Measurements from ENCODE around the gene THRB. TPM values are rescaled to one million over a fixed set of nuclear protein-coding genes. Genes with fewer than 3 reads are reported as not detected.

Gene THRB
- total RNA-seq, 1 donor from 2014 or later: 3.1 TPM

- Histone ChIP-seq H3K4me3 (ENCODE audit: low read depth, low read length) (no peak overlapping the region), H3K36me3 (ENCODE audit: control insufficient read depth, insufficient read depth, low read length) (no peaks in the 10 kb centered on the region), H3K27me3 (ENCODE audit: control insufficient read depth, insufficient read depth, low read length) (no peaks in the 10 kb centered on the region)
- no peak for TF ChIP-seq CTCF (IDR thresholded peaks at IDR 0.05; ENCODE audit: insufficient read depth, low read length, poor library complexity, severe bottlenecking)
- DNase-seq (ENCODE audit: low read depth): no peak
Measured at GRCh38 chr3:24440760-24441464, 53.7 kb downstream of the THRB start.

- H3K4me3 ChIP-seq (ENCODE audit: low read depth, low read length): no peak overlapping the region
- DNase-seq (ENCODE audit: low read depth): no peak
- H3K36me3 ChIP-seq (ENCODE audit: control insufficient read depth, insufficient read depth, low read length): no peaks in the 10 kb centered on the region
- H3K27me3 ChIP-seq (ENCODE audit: control insufficient read depth, insufficient read depth, low read length): no peaks in the 10 kb centered on the region
- no peak for TF ChIP-seq CTCF (IDR thresholded peaks at IDR 0.05; ENCODE audit: insufficient read depth, low read length, poor library complexity, severe bottlenecking)
Measured at GRCh38 chr3:24439021-24439420, 55.6 kb downstream of the THRB start.

- Histone ChIP-seq H3K36me3 (ENCODE audit: control insufficient read depth, insufficient read depth, low read length) (no peaks in the 10 kb centered on the region), H3K27me3 (ENCODE audit: control insufficient read depth, insufficient read depth, low read length) (no peaks in the 10 kb centered on the region), H3K4me3 (ENCODE audit: low read depth, low read length) (no peak overlapping the region)
- no peak for TF ChIP-seq CTCF (IDR thresholded peaks at IDR 0.05; ENCODE audit: insufficient read depth, low read length, poor library complexity, severe bottlenecking)
- no peak for DNase-seq (ENCODE audit: low read depth)
Measured at GRCh38 chr3:24437326-24437725, 57.3 kb downstream of the THRB start.

- no peak for DNase-seq (ENCODE audit: low read depth)
- Histone ChIP-seq H3K4me3 (ENCODE audit: low read depth, low read length) (no peak overlapping the region), H3K36me3 (ENCODE audit: control insufficient read depth, insufficient read depth, low read length) (no peaks in the 10 kb centered on the region), H3K27me3 (ENCODE audit: control insufficient read depth, insufficient read depth, low read length) (no peaks in the 10 kb centered on the region)
- no peak for TF ChIP-seq CTCF (IDR thresholded peaks at IDR 0.05; ENCODE audit: insufficient read depth, low read length, poor library complexity, severe bottlenecking)
Measured at GRCh38 chr3:24435584-24435983, 59.1 kb downstream of the THRB start.

- no peaks in the 10 kb centered on the region for H3K27me3 ChIP-seq (ENCODE audit: control insufficient read depth, insufficient read depth, low read length)
- no peaks in the 10 kb centered on the region for H3K36me3 ChIP-seq (ENCODE audit: control insufficient read depth, insufficient read depth, low read length)
- H3K4me3 ChIP-seq (ENCODE audit: low read depth, low read length): no peak overlapping the region
- no peak for DNase-seq (ENCODE audit: low read depth)
- TF ChIP-seq CTCF (IDR thresholded peaks at IDR 0.05; ENCODE audit: insufficient read depth, low read length, poor library complexity, severe bottlenecking): no peak
Measured at GRCh38 chr3:24434651-24435050, 60.0 kb downstream of the THRB start.
